GM12878 (cell line): ENCODE measurements around the gene EEPD1. TPM values are rescaled to one million over a fixed set of nuclear protein-coding genes. Genes with fewer than 3 reads are reported as not detected.

Experiments
- ATAC-seq: fragments of 200-7000 bp; cut with Tn5 transposase; 3 replicates; pipeline ENCODE4 v1.9.1; 2020; ENCODE audit warnings: mild to moderate bottlenecking, moderate library complexity
- BruUV-seq: library from RNA; stranded (reverse); fragments of 400-500 nt; replicated peaks from 2 replicates; lab custom pipeline; 2021; lab: Mats Ljungman, UMichigan
- CTCF ChIA-PET: fragments of 300-600 bp; sonication (Branson Sonifier 250); formaldehyde crosslinking; extraction: SDS; loops from one replicate; lab custom pipeline; 2021; ENCODE audit warnings: inconsistent platforms; lab: Yijun Ruan, JAX
- POLR2A ChIA-PET: fragments of 350-600 bp; formaldehyde crosslinking; extraction: SDS; loops from one replicate; lab custom pipeline; 2021; ENCODE audit warnings: inconsistent platforms; lab: Charles Lee
- RAD21 ChIA-PET: fragments of 300-600 bp; sonication (Branson Sonifier 250); formaldehyde crosslinking; loops from one replicate; lab custom pipeline; 2023; ENCODE audit warnings: antibody characterized with exemption; ENCODE audit not compliant: unreplicated experiment; lab: Charles Lee
- SMC1A ChIA-PET: fragments of 300-600 bp; sonication (Branson Sonifier 250); formaldehyde crosslinking; loops from one replicate; lab custom pipeline; 2023; ENCODE audit not compliant: unreplicated experiment, uncharacterized antibody; lab: Charles Lee
- DNase-seq: peaks from one replicate; pipeline ENCODE4 v3.0.0-alpha.2; 2011; ENCODE audit warnings: low read depth, low spot score
- FAIRE-seq: peaks from 3 replicates; lab custom pipeline; 2011; peaks lifted over from hg19 to GRCh38; lab: Jason Lieb, UNC
- H2AFZ ChIP-seq: 2 replicates; pipeline ENCODE4 v1.6.0; 2011; ENCODE audit warnings: low read depth, low read length, control low read depth; ENCODE audit not compliant: control insufficient read depth
- H3K27ac ChIP-seq: 2 replicates; pipeline ENCODE4 v1.5.1; 2011; ENCODE audit warnings: control low read depth; ENCODE audit not compliant: control insufficient read depth, insufficient read depth
- H3K27me3 ChIP-seq, 2 experiments: replicated peaks in 1 of 2; 2 replicates each; pipeline versions ENCODE4 v1.6.0 to v1.6.1; 2011; ENCODE audit warnings: low read length in 1 of 2; ENCODE audit not compliant: control insufficient read depth in 2 of 2, insufficient read depth in 2 of 2
- H3K36me3 ChIP-seq, 2 experiments: 2 replicates each; pipeline ENCODE4 v1.5.1; 2011; ENCODE audit warnings: low read length in 1 of 2; ENCODE audit not compliant: control insufficient read depth in 2 of 2, insufficient read depth in 2 of 2
- H3K4me1 ChIP-seq: 2 replicates; pipeline ENCODE4 v1.6.1; 2011; ENCODE audit warnings: mild to moderate bottlenecking, low read length, moderate library complexity, mixed read lengths; ENCODE audit not compliant: control insufficient read depth, insufficient read depth
- H3K4me2 ChIP-seq: 2 replicates; pipeline ENCODE4 v1.6.0; 2011; ENCODE audit warnings: control low read depth; ENCODE audit not compliant: control insufficient read depth, insufficient read depth
- H3K4me3 ChIP-seq: fragments of 200-600 bp; sonication (generic); 2 replicates; pipeline ENCODE4 v1.5.1; 2016
- H3K79me2 ChIP-seq: 2 replicates; pipeline ENCODE4 v1.6.0; 2011; ENCODE audit warnings: low read length; ENCODE audit not compliant: control insufficient read depth, insufficient read depth
- H3K9ac ChIP-seq: 2 replicates; pipeline ENCODE4 v1.8.0; 2011; ENCODE audit warnings: low read length, control low read depth, mixed read lengths; ENCODE audit not compliant: control insufficient read depth, insufficient read depth
- H3K9me3 ChIP-seq: replicated peaks from 3 replicates; pipeline ENCODE4 v1.5.1; 2011; ENCODE audit warnings: mild to moderate bottlenecking, low read length; ENCODE audit not compliant: control insufficient read depth, insufficient read depth
- H4K20me1 ChIP-seq: 2 replicates; pipeline ENCODE4 v1.6.0; 2011; ENCODE audit not compliant: control insufficient read depth, insufficient read depth
- BRCA1 ChIP-seq: IDR thresholded peaks from 2 replicates; pipeline ENCODE4 v1.6.1; 2011; ENCODE audit warnings: low read depth, low read length, improper control_type of control experiment
- EED ChIP-seq: sonication (generic); IDR thresholded peaks from 2 replicates; pipeline ENCODE4 v1.6.1; 2016; ENCODE audit warnings: antibody characterized with exemption, low read depth
- MAX ChIP-seq: IDR thresholded peaks from 2 replicates; pipeline ENCODE4 v1.6.1; 2012; ENCODE audit warnings: low read depth, low read length, improper control_type of control experiment
- SKIL ChIP-seq: fragments of 450-650 bp; IDR thresholded peaks from 2 replicates; pipeline ENCODE4 v1.6.1; 2017; ENCODE audit warnings: mild to moderate bottlenecking, low read depth, inconsistent platforms; ENCODE audit not compliant: poor library complexity, severe bottlenecking
- USF1 ChIP-seq: IDR thresholded peaks from 2 replicates; pipeline ENCODE4 v1.6.1; 2011; ENCODE audit warnings: borderline replicate concordance, low read depth, mild to moderate bottlenecking, moderate library complexity, mixed read lengths, low read length; ENCODE audit not compliant: insufficient read depth; ENCODE audit errors: extremely low read length
- WGBS: methylation state at CpG from one replicate; pipeline ENCODE4 v1.1.6; 2016; ENCODE audit warnings: low lambda C conversion rate; ENCODE audit not compliant: insufficient replicate concordance, insufficient coverage; ENCODE audit errors: missing lambda C conversion rate; 5-methylcytosine and 5-hydroxymethylcytosine counted together
- in situ Hi-C: fragments of 300-500 bp; cut with MboI; formaldehyde crosslinking; loops from 9 replicates; pipeline ENCODE4 v1.14.3; 2018; ENCODE audit warnings: mixed read lengths
- intact Hi-C: fragments of 100-400 bp; cut with micrococcal nuclease; formaldehyde crosslinking; loops from one replicate; pipeline ENCODE4 v1.14.2; 2022; ENCODE audit not compliant: unreplicated experiment
- polyA plus RNA-seq, 11 experiments: library from polyadenylated mRNA; depleted of rRNA in 4 of 11; unstranded in 6 of 11; stranded (reverse) in 5 of 11; fragments of >200 nt; fragmentation: Nextera tagmentation in 4 of 11; fragmentation: Illumina TruSeq in 1 of 11; extraction: Ambion mirVana in 4 of 11; extraction: Trizol in 1 of 11; gene quantifications; 1 replicate in 1 of 11; 2 replicates in 10 of 11; pipeline versions ENCODE4 v1.2.1 to v1.2.3, GENCODE V29; 2011 to 2016; ENCODE audit warnings: inconsistent platforms in 2 of 11, missing spikeins in 2 of 11, low read depth in 1 of 11
- total RNA-seq, 4 experiments: library from RNA; depleted of rRNA in 3 of 4; stranded (reverse); fragments of >200 nt in 3 of 4; fragmentation: Illumina TruSeq in 1 of 4; extraction: Trizol in 1 of 4; gene quantifications; 2 replicates each; pipeline versions ENCODE4 v1.2.1 to v1.2.3, GENCODE V29; 2013 to 2021

The EEPD1 gene
- total and polyA plus RNA-seq, 10 of the 15 experiments (the other 5 are each of a cell fraction or from before 2014, with no cell fraction given): 0.24 to 2.8 (median 0.86) TPM; not detected in 1

- Histone ChIP-seq H4K20me1 (no peaks in the 10 kb centered on the region), H3K36me3 (no peaks in the 10 kb centered on the region), H3K4me1 (peaks cover 11% of the 10 kb centered on the region), H2AFZ (no peak overlapping the region), H3K4me3 (no peak overlapping the region), H3K9ac (no peak overlapping the region), H3K4me2 (no peak overlapping the region), H3K27me3 (peaks cover 0 to 3% of the 10 kb centered on the region in 2 experiments; a peak in 3 of 4 replicates), H3K27ac (no peak overlapping the region), H3K79me2 (no peaks in the 10 kb centered on the region), H3K9me3 (no peaks in the 10 kb centered on the region; the same call in 2 of the 3 replicates)
- FAIRE-seq (no peak), ATAC-seq (no peak), DNase-seq (no peak)
- in situ Hi-C loops (no loop called here), intact Hi-C loops (no loop called here)
- WGBS: 80% methylated on average over 6 of the region's 6 CpGs
- TF ChIP-seq SKIL (no peak), EED (no peak), BRCA1 (no peak), MAX (no peak), USF1 (no peak)
- SMC1A ChIA-PET: interaction anchor here (1.2 to 1.4 kb wide), 4 partner anchors 10 to 173 kb away, joined by 3 read pairs; no protein-coding TSS in a partner anchor
- BruUV-seq: no TSS peak
- CTCF ChIA-PET: interaction anchor here (1.2 kb wide), 1 partner anchor 10 kb away, joined by 5 read pairs; no protein-coding TSS in a partner anchor
- RAD21 ChIA-PET: interaction anchor here (1.2 kb wide), 1 partner anchor 71 kb away, joined by 3 read pairs; no protein-coding TSS in a partner anchor
- POLR2A ChIA-PET: interaction anchor here (0.6 kb wide), 1 partner anchor 60 kb away, joined by 3 read pairs; no protein-coding TSS in a partner anchor
Observed at GRCh38 chr7:36117203-36117840, 35.7 kb upstream of the EEPD1 start.
